GM06990 (cell line): Measurements from ENCODE around the gene TNFRSF12A.

Source experiments
- DNase-seq: peaks from one replicate; pipeline ENCODE4 v3.0.0-alpha.2; 2011; ENCODE audit not compliant: insufficient read length; ENCODE audit errors: extremely low read depth
- H3K27me3 ChIP-seq: replicated peaks from 2 replicates; pipeline ENCODE4 v1.6.0; 2011; ENCODE audit warnings: low read length; ENCODE audit not compliant: control insufficient read depth, insufficient read depth
- H3K36me3 ChIP-seq: 2 replicates; pipeline ENCODE4 v1.5.1; 2011; ENCODE audit warnings: low read length; ENCODE audit not compliant: control insufficient read depth, insufficient read depth
- H3K4me3 ChIP-seq: replicated peaks from 2 replicates; pipeline ENCODE4 v1.5.1; 2011; ENCODE audit warnings: low read depth, mild to moderate bottlenecking, control low read depth, low read length
- TF ChIP-seq, protein P1 (sequence below): IDR thresholded peaks from 2 replicates; pipeline ENCODE4 v1.5.1; 2011; ENCODE audit warnings: low read length, control low read depth, mild to moderate bottlenecking, inconsistent platforms; ENCODE audit not compliant: insufficient read depth, poor library complexity, severe bottlenecking

TNFRSF12A gene, protein sequence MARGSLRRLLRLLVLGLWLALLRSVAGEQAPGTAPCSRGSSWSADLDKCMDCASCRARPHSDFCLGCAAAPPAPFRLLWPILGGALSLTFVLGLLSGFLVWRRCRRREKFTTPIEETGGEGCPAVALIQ

DNA sequence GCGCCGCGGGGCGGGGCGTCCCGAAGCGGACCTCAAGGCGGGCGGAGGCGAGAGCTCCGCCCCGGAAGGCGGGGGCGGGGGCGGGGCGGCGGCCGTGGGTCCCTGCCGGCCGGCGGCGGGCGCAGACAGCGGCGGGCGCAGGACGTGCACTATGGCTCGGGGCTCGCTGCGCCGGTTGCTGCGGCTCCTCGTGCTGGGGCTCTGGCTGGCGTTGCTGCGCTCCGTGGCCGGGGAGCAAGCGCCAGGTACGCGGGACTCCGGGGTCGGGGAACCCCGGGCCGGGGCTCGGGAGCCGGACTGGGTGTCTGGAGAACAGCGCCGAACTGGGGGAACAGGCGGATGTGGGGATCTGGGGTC lies at the start of gene TNFRSF12A:
Gene TNFRSF12A (plus strand): TSS at position 122 of the 357 bp plus-strand sequence. CDS start 30 bp downstream, at position 152.
- Histone ChIP-seq H3K36me3 (no peaks in the 10 kb centered on the region), H3K27me3 (no peaks in the 10 kb centered on the region; the same call in 1 of the 2 replicates), H3K4me3 (peak within 1 kb of the TSS; percentile 58)
- TF ChIP-seq, protein P1, sequence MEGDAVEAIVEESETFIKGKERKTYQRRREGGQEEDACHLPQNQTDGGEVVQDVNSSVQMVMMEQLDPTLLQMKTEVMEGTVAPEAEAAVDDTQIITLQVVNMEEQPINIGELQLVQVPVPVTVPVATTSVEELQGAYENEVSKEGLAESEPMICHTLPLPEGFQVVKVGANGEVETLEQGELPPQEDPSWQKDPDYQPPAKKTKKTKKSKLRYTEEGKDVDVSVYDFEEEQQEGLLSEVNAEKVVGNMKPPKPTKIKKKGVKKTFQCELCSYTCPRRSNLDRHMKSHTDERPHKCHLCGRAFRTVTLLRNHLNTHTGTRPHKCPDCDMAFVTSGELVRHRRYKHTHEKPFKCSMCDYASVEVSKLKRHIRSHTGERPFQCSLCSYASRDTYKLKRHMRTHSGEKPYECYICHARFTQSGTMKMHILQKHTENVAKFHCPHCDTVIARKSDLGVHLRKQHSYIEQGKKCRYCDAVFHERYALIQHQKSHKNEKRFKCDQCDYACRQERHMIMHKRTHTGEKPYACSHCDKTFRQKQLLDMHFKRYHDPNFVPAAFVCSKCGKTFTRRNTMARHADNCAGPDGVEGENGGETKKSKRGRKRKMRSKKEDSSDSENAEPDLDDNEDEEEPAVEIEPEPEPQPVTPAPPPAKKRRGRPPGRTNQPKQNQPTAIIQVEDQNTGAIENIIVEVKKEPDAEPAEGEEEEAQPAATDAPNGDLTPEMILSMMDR = no peak
- DNase-seq = peak; percentile 84

DNA sequence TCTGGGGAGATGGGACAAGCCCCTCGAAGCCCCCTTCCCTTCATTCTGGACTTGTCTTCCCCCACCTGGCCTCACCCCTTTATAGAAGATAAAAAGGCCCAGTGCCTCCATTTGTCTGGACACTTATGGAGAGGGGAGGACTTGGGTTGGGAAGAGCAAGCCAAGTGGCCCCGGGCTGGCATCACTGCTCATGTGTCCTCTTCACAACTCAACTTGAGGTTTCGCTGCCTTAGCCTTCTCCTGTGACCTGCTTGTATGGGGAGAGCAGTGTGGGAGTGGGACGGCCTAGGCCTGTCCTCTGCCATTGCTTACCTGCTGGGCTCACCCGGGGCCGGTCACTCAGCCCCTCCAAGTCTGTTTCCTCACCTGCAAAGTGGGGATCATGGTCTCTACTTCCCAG lies 49.6 kb upstream of the TNFRSF12A start:
- H3K4me3 ChIP-seq = peak overlapping the region; percentile 88
- no peak for DNase-seq
- TF ChIP-seq, protein P1 = no peak
- H3K36me3 ChIP-seq = peaks cover 11% of the 10 kb centered on the region
- no peaks in the 10 kb centered on the region for H3K27me3 ChIP-seq

DNA sequence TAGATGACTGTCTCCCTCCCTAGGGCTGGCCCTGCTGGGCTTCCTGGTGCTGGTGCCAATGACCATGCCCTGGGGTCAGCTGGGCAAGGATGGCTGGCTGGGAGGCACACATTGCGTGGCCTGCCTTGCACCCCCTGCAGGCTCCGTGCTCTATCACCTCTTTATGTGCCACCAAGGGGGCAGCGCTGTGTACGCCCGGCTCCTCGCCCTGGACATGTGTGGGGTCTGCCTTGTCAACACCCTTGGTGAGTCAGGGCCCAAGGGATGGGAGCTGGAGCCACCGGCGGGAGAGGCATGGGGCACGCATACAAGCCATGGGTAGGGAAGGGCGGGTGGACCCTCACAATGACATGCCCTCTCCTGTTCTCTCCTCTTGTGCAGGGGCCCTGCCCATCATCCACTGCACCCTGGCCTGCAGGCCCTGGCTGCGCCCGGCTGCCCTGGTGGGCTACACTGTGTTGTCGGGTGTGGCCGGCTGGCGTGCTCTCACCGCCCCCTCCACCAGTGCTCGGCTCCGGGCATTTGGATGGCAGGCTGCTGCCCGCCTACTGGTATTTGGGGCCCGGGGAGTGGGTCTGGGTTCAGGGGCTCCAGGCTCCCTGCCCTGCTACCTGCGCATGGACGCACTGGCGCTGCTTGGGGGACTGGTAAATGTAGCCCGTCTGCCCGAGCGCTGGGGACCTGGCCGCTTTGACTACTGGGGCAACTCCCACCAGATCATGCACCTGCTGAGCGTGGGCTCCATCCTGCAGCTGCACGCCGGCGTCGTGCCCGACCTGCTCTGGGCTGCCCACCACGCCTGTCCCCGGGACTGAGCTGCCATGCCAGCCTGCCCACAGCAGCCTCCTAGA lies 48.8 kb upstream of the TNFRSF12A start:
- Histone ChIP-seq H3K36me3 (peaks cover 15% of the 10 kb centered on the region), H3K4me3 (peak overlapping the region; percentile 88), H3K27me3 (no peaks in the 10 kb centered on the region)
- DNase-seq = no peak
- TF ChIP-seq, protein P1 = peak; percentile 11

DNA sequence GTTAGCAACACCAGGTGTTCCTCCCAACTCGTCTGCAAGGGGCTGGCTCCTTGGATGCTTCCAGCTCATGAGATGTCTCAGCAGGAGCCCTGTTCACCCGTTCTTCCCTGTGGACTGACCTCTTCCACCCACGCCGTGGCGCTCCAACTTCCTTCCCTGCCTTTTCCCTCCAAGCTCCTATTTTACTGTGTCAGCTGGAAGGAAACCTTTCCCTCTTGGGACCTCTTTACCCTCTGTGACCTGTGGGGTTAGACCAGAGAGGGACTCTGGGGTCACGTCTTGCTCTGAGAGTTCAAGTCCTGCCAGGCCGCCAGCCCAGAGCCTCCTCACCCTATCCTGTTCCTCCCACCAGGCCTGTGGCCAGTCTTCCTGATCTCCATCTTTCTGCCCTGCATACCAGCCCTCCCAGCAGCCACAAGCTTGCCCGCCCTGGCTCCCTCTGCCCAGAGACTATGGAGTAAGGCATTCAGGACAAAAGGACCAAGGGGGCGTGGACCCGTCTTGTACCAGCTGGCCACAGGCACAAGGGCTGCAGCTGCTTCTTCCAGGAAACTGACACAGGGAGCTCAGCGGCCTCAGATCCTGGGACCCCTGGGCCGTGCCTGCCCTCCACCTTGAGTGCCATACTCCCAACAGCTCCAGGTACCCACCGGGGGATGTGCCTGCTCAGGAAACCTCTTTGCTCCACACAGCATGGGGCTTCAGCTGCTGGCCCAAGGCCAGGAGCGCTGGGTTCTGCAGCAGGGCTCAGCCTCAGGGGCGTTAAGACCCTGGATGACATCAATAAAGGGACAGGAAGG lies 48.0 kb upstream of the TNFRSF12A start:
- Histone ChIP-seq H3K4me3 (no peak overlapping the region), H3K27me3 (no peaks in the 10 kb centered on the region), H3K36me3 (peaks cover 17% of the 10 kb centered on the region)
- no peak for DNase-seq
- TF ChIP-seq, protein P1 = no peak

DNA sequence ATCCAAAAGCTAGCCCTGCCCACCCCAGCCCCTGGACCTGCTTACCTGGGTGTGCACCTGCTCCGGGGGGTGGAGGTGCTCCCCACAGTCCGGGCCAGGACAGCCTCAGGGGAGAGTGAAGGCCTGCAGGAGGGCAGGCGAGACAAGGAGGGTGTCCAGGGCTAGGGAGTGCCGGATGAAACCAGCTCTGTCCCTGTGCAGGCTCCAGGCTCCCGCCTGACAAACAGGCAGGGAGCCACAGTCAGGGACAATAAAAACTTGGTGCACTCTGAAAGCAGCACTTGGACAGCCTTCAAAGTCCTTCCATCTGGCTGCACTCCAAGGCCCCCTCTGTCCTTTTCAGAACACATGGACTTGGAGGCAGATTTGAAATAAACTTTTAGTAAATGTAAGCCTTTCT lies 47.1 kb upstream of the TNFRSF12A start:
- DNase-seq = no peak
- Histone ChIP-seq H3K36me3 (peaks cover 17% of the 10 kb centered on the region), H3K27me3 (no peaks in the 10 kb centered on the region), H3K4me3 (no peak overlapping the region)
- TF ChIP-seq, protein P1 = no peak
